WERI-Rb-1 (cell line): Measurements from ENCODE around the gene TEKTIP1.

Experiments
- DNase-seq: peaks from one replicate; pipeline ENCODE4 v3.0.0-alpha.2; 2020
- H3K27ac ChIP-seq: fragments of 250-450 bp; sonication (Bioruptor Pico); 2 replicates; pipeline ENCODE4 v1.5.1; 2020; ENCODE audit warnings: mild to moderate bottlenecking, moderate library complexity
- H3K27me3 ChIP-seq: fragments of 250-450 bp; sonication (Bioruptor Pico); 2 replicates; pipeline ENCODE4 v1.5.1; 2021; ENCODE audit warnings: mild to moderate bottlenecking, low read depth, moderate library complexity; ENCODE audit not compliant: insufficient read depth, severe bottlenecking
- H3K36me3 ChIP-seq: fragments of 250-450 bp; sonication (Bioruptor Pico); 2 replicates; pipeline ENCODE4 v1.5.1; 2020; ENCODE audit warnings: mild to moderate bottlenecking, moderate library complexity
- H3K4me3 ChIP-seq: 2 replicates; pipeline ENCODE4 v1.5.1; 2011; ENCODE audit warnings: low read depth, mild to moderate bottlenecking, control low read depth, low read length
- H3K9me3 ChIP-seq: fragments of 250-450 bp; sonication (Bioruptor Pico); 2 replicates; pipeline ENCODE4 v1.5.1; 2021; ENCODE audit warnings: mild to moderate bottlenecking, moderate library complexity; ENCODE audit not compliant: severe bottlenecking
- CTCF ChIP-seq: IDR thresholded peaks from 2 replicates; pipeline ENCODE4 v1.5.1; 2011; ENCODE audit warnings: low read depth, mild to moderate bottlenecking, control low read depth, inconsistent platforms, low read length

TEKTIP1 gene

DNA sequence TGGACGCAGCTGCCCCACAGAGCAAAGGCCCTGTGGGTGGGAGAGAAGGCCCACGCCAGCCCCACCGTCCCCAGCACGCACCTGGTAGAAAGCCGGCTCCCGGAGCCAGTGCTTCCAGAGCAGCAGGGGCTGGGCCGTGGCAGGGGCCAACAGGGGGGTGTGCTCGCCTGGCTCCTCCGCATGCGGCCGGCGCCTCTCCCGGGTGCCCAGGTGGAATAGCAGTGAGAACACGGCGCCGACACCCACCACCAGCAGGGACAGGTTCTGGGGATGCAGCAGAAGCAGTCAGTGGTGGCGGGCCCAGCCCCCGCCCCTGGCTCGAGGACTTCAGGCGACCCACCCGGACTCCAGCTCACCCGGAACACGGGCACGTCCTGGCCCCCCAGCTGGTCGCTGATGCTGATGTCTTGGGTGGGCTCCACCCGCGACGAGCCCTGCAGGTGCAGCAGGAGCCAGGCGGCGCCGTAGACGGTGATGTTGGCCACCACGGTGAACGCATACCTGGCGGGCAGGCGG, 8.9 kb downstream of the TEKTIP1 start:
- no peaks in the 10 kb centered on the region for H3K9me3 ChIP-seq
- no peak for TF ChIP-seq CTCF
- no peak for DNase-seq

DNA sequence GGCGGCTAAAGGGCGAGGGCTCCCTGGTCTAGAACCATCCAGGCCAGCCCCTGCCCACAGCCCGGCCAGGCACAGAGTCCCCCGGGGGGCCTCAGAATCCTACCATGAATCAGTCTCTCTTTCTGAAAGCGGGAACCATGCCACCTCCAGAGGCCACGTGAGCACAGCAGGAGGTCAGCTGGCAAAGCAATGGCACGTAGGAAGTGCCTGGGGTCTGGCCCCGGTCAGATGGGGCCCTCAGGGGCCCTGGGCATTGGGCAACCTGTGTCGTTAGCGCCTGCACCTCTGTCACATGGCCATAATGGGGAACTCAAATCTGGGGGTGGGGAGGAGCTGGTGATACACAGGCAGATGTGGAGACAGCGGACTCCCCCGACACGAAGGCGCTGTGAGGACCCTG, 9.6 kb downstream of the TEKTIP1 start:
- no peak for TF ChIP-seq CTCF

More for the DNA sequence above, 8.9 kb downstream of the TEKTIP1 start:
- Histone ChIP-seq H3K27ac (no peak overlapping the region), H3K4me3 (no peak overlapping the region), H3K27me3 (no peaks in the 10 kb centered on the region), H3K36me3 (peaks cover 41% of the 10 kb centered on the region)

DNA sequence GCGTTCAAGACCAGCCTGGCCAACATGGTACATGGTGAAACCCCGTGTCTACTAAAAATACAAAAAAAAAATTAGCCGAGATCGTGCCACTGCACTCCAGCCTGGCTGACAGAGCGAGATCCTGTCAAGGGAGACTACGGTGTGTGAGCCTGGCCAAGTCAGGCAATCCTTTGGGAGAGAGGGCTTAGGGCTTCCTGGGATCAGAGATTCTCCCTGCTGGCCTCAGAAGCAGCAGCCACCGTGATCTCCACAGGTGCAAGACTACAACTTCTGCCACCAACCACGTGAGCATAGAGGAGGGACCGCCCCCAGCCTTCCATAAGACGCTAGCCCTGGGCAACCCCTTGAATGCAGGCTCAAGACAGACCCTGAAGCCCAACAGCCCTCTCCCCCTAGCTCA, 10.8 kb downstream of the TEKTIP1 start:
- Histone ChIP-seq H3K27ac (0 out of 2 replicates have a peak overlapping the region, but pooled peaks have one; percentile 26), H3K27me3 (no peaks in the 10 kb centered on the region), H3K9me3 (no peaks in the 10 kb centered on the region), H3K36me3 (peaks cover 35% of the 10 kb centered on the region), H3K4me3 (no peak overlapping the region)
- DNase-seq = peak; percentile 70
- no peak for TF ChIP-seq CTCF

More for the DNA sequence above, 9.6 kb downstream of the TEKTIP1 start:
- no peak for DNase-seq
- Histone ChIP-seq H3K27me3 (no peaks in the 10 kb centered on the region), H3K27ac (no peak overlapping the region), H3K9me3 (no peaks in the 10 kb centered on the region), H3K36me3 (peaks cover 41% of the 10 kb centered on the region), H3K4me3 (no peak overlapping the region)

DNA sequence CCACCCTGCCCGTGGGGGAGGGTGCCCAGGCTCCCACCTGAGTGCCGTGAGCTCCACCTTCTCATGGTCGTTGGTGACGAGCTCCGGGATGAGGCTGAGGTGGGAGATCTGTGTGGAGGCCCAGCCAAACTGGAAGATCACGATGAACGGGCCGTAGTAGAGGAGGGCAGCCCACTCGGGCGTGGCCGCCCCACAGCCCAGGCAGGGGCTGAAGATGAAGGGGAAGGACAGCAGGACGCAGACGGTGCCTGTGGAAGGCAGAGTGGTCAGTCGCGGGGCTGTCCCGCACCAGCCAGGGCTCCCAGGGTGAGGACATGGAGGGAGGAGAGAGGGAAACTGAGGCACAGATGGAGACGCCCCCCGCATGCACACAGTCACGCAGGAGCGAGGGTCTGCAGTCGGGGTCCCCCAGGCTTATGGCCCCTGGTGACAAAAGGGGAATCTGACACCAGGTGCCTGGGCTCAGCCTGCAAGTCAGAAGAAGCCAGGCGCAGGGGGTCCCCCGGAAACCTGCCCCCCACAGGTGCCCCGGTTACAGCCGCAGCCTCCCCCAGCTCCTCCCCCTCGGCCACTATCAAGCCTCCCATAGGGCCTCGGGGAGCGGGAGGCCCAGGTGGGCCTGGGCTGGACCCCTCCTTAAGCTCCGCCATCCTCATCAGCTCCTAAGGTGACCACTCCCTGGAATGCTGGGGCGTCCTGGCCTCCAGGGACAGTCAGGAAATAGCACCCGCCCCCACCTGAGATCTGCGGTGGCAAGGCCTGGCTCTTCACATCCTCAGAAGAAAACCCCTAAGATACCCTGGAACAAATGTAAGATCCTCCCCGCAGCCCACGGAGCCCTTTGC, 12.2 kb downstream of the TEKTIP1 start:
- TF ChIP-seq CTCF = no peak
- Histone ChIP-seq H3K27ac (no peak overlapping the region), H3K4me3 (no peak overlapping the region), H3K27me3 (no peaks in the 10 kb centered on the region), H3K9me3 (no peaks in the 10 kb centered on the region), H3K36me3 (peaks cover 24% of the 10 kb centered on the region)
- DNase-seq = no peak

DNA sequence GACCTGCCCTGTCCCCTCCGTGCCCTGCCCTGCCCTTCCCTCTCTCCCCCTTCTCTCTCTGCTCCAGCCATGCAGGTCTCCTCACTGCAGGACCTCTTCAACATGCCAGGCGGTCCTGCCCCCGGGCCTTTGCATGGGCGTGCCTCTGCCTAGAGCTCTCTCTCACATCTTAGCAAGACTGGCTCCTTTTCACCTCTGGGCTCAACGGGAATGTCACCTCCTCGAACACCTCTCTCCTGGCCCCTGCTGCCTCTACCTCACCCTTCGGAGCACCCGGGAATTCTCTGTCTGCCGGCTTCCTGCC, 12.8 kb downstream of the TEKTIP1 start:
- no peak for TF ChIP-seq CTCF
- H3K9me3 ChIP-seq = no peaks in the 10 kb centered on the region
- H3K4me3 ChIP-seq = no peak overlapping the region
- H3K36me3 ChIP-seq = peaks cover 21% of the 10 kb centered on the region
- no peak for DNase-seq
- H3K27me3 ChIP-seq = no peaks in the 10 kb centered on the region
- no peak overlapping the region for H3K27ac ChIP-seq
